ENCODE results near the gene BLID. TPM values are rescaled to one million over a fixed set of nuclear protein-coding genes. Genes with fewer than 3 reads are reported as not detected.

The BLID gene
- total RNA-seq, 1 donor from 2014 or later: 9.3 TPM

GRCh38 chr11:122096272-122097112, 19.5 kb downstream of the BLID start:
- intact Hi-C loops (cut with DNase I): loop anchor here (10.0 kb wide), 1 partner anchor 72 kb away; no protein-coding TSS in a partner anchor
- ATAC-seq (no peak), DNase-seq (ENCODE audit: low spot score) (no peak)

GRCh38 chr11:122095681-122096262, 20.2 kb downstream of the BLID start:
- DNase-seq (ENCODE audit: low spot score): no peak
- intact Hi-C loops (cut with DNase I): loop anchor here (10.0 kb wide), 1 partner anchor 71 kb away; no protein-coding TSS in a partner anchor
- no peak for ATAC-seq

- intact Hi-C loops (cut with DNase I): loop anchor here (10.0 kb wide), 1 partner anchor 70 kb away; no protein-coding TSS in a partner anchor
- no peak for ATAC-seq
- no peak for DNase-seq (ENCODE audit: low spot score)
These were observed 21.2 kb downstream of the BLID start for GRCh38 chr11:122094836-122095235.

GRCh38 chr11:122093731-122094275, 22.2 kb downstream of the BLID start:
- ATAC-seq: no peak
- no peak for DNase-seq (ENCODE audit: low spot score)
- intact Hi-C loops (cut with DNase I): loop anchor here (10.0 kb wide), 1 partner anchor 69 kb away; no protein-coding TSS in a partner anchor

- ATAC-seq (no peak), DNase-seq (ENCODE audit: low spot score) (no peak)
- intact Hi-C loops (cut with DNase I): loop anchor here (10.0 kb wide), 1 partner anchor 67 kb away; no protein-coding TSS in a partner anchor
These were observed 24.2 kb downstream of the BLID start for GRCh38 chr11:122091835-122092234.

- DNase-seq (ENCODE audit: low spot score) (no peak), ATAC-seq (no peak)
- intact Hi-C loops (cut with DNase I): no loop called here
These were observed 26.9 kb downstream of the BLID start for GRCh38 chr11:122089111-122089510.

- ATAC-seq (no peak), DNase-seq (ENCODE audit: low spot score) (no peak)
- intact Hi-C loops (cut with DNase I): no loop called here
These were observed 30.3 kb downstream of the BLID start for GRCh38 chr11:122085712-122086111.

GRCh38 chr11:122085264-122085663, 30.8 kb downstream of the BLID start:
- DNase-seq (ENCODE audit: low spot score) (no peak), ATAC-seq (peak; percentile 64)
- intact Hi-C loops (cut with DNase I): no loop called here

GRCh38 chr11:122082205-122082604, 33.8 kb downstream of the BLID start:
- intact Hi-C loops (cut with DNase I): no loop called here
- no peak for ATAC-seq
- no peak for DNase-seq (ENCODE audit: low spot score)

GRCh38 chr11:122081073-122081472, 34.9 kb downstream of the BLID start:
- intact Hi-C loops (cut with DNase I): no loop called here
- ATAC-seq: no peak

GRCh38 chr11:122077459-122077858, 38.6 kb downstream of the BLID start:
- no peak for ATAC-seq
- DNase-seq (ENCODE audit: low spot score): no peak
- intact Hi-C loops (cut with DNase I): no loop called here

More at GRCh38 chr11:122081073-122081472, 34.9 kb downstream of the BLID start:
- no peak for DNase-seq (ENCODE audit: low spot score)

GRCh38 chr11:122076512-122077120, 39.4 kb downstream of the BLID start:
- DNase-seq (ENCODE audit: low spot score) (no peak), ATAC-seq (no peak)
- intact Hi-C loops (cut with DNase I): no loop called here

GRCh38 chr11:122075016-122075415, 41.0 kb downstream of the BLID start:
- intact Hi-C loops (cut with DNase I): no loop called here
- no peak for ATAC-seq
- no peak for DNase-seq (ENCODE audit: low spot score)

- DNase-seq (ENCODE audit: low spot score) (no peak), ATAC-seq (no peak)
- intact Hi-C loops (cut with DNase I): no loop called here
These were observed 42.0 kb downstream of the BLID start for GRCh38 chr11:122074022-122074421.

GRCh38 chr11:122071709-122072202, 44.3 kb downstream of the BLID start:
- intact Hi-C loops (cut with DNase I): no loop called here
- DNase-seq (ENCODE audit: low spot score) (no peak), ATAC-seq (peak; percentile 80)

- intact Hi-C loops (cut with DNase I): no loop called here
- peak; percentile 87 for DNase-seq (ENCODE audit: low spot score)
- ATAC-seq: peak; percentile 77
These were observed 46.2 kb downstream of the BLID start for GRCh38 chr11:122069707-122070360.

- ATAC-seq (no peak), DNase-seq (ENCODE audit: low spot score) (no peak)
- intact Hi-C loops (cut with DNase I): no loop called here
These were observed 47.2 kb downstream of the BLID start for GRCh38 chr11:122068837-122069236.

GRCh38 chr11:122068141-122068540, 47.9 kb downstream of the BLID start:
- DNase-seq (ENCODE audit: low spot score) (no peak), ATAC-seq (no peak)
- intact Hi-C loops (cut with DNase I): no loop called here
